Stomach (tissue), 4 donors: ENCODE measurements around the gene RPRD1B.

ENCODE experiments used
- CTCF ChIP-seq, 7 experiments: fragments of 450-650 bp in 4 of 7; fragments of 200-600 bp in 3 of 7; sonication (generic) in 3 of 7; IDR thresholded peaks; one replicate each; pipeline ENCODE4 v1.5.1; 2016 to 2019; ENCODE audit warnings: antibody characterized with exemption in 7 of 7, control low read depth in 2 of 7, mild to moderate bottlenecking in 1 of 7
- EP300 ChIP-seq: sonication (generic); formaldehyde crosslinking; IDR thresholded peaks from one replicate; pipeline ENCODE4 v1.6.1; 2017; ENCODE audit warnings: antibody characterized with exemption
- POLR2AphosphoS5 ChIP-seq, 3 donors: sonication (generic); formaldehyde crosslinking; IDR thresholded peaks; one replicate each; pipeline ENCODE4 v1.6.1; 2016; ENCODE audit warnings: antibody characterized with exemption in 3 of 3

- TF ChIP-seq CTCF (IDR thresholded peaks at IDR 0.05) (no peak), EP300 (no peak), POLR2AphosphoS5 (IDR thresholded peaks at IDR 0.05) (no peak)
Measured at GRCh38 chr20:37999526-38000263, 33.9 kb upstream of the RPRD1B start.
